ENCODE results near the gene SETDB1. TPM values are rescaled to one million over a fixed set of nuclear protein-coding genes. Genes with fewer than 3 reads are reported as not detected.

The SETDB1 gene
- total RNA-seq, result 51.0 TPM

DNA sequence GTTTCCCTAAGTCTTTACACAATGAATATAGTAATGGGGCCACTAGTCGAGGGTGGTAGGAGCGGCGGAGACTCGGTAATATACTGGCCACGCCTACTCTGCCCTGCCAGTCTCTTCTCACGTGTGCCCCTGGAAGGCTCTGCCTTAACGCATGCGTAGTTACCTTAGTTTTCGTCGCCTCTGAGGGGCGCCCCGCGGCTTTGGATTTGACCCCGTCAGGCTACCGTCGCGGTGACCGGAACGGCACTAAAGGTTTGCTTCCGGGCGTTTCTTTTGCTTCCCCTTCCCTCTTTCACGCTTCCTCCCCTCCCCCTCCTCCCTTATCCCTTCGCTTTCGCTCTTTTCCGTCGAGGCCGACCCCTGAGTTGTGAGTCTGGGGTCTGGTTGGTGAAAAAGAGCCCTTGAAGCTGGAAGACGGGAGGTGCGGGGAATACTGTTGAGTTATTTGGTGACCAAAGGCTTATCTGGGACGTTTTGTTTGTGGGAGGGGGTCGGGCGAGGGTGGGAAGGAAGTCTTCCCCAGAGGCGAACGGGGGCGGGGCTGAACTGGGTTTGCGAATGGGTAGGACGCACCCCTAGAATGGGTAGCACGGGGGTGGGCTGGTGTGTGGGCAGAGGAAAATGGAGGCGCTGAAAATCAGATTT lies at the start of gene SETDB1:
Gene SETDB1, plus strand, starts transcription at position 267 of the 645 bp plus-strand sequence. CDS start 1,352 bp downstream, outside the sequence.

DNA sequence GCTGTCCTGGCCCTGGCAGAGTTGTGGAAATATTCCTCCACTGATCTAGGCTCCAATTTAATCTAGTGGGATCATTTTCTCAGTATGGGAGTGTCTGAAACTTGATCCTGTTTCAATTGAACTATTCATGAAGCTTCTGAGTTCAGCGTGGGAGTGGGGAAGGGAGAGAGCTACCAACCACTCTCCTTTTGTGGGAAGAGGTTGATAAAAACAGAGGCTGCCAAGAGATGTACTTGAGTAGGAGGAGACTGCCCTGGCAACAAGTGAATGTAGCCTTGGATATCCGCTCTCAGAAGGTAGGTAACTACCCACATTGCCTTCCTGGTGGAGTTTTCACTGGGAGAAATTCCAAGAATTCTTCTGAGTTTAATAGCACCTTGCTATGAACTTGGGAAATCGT lies 39.1 kb upstream of the SETDB1 start, which contains the start of gene CTXND2:
Gene CTXND2, plus strand, starts transcription at position 119 of the 400 bp plus-strand sequence. CDS start 25,179 bp downstream, outside the sequence.

DNA sequence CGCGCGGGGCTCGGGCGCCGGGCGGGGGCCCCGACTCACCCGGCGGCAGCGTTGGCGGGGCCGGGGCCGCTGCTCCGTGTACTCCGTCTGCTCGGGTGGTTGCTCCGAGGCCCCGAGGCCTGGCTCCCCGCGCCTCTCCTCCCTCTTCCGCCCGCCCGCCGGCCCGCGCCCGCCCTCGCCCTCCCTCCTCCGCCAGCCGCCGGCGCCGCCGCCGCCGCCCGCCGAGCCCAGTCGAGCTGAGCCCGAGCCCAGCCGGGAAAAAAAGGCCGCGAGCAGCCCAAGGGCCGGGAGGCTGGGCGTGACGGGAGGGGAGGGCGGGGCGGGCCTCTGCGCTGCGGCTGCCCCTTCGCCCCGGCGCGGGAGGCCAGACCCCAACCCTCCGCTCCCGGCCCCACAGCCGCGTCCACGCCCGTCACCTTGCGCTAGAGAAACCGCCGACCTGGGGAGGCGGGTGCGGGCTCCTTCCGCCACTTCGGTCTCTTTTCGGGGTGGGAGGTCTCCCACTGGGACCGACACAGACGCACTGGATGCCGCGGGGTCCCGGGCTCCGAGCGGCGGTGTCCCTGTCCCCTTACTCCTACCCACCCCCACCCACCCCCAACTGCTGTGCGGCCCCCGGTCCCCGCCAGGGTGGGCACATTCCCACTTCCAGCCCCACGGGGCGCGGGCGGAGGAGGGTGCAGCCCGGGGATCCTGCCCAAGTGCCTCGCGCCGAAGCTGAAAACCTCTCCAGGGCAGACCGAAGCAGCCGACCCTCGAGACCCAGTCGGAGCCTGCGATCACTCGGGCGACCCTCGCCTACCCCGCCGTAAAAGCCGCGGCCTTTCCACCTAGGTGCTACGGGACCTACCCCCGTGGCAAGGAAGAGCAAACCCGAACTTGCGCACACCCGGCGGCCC lies 48.7 kb downstream of the SETDB1 start, which contains the start of gene CERS2:
Gene CERS2, minus strand, starts transcription at position 256 of the 899 bp plus-strand sequence. CDS start 5,745 bp downstream, outside the sequence.

DNA sequence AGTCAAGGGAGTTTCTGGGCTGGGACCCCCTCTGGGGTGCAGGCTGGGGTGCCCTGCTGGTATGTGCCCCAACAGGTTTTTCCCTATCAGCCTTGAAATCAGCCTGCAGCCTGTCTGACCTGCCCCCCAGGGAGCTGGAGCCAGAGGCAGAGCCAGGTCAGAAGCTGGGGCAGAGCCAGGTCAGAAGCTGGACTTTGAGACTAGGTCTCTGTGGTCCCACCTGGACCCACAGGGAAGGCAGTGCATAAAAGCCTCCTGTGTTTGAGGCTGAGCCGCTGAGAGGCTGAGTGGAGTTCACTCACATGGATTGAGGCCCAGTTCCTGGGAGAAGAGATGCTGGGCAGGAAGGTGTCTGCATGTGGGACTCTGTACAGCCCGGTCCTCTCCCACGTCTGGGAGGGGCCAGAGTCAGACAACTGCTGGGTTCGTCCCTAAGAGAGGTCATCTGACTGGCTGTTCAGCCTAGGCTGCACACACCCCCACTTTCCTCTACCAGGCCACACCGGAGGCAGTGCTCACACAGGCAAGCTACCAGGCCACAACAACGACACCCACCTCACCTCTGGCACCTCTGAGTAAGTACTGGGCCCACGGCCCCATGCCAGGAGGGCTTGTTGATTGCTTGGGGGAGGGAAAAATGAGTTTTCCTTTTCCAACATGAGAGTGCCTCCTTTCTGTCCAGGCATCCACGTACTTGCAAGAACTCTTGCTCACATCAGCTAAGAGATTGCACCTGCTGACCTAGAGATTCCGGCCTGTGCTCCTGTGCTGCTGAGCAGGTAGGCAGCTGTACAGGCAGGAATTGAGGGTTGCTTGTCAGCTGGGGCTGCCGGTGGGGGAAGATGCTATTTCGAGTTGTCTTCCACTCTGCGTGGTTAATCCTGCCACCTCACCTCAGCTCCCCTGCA lies 55.9 kb downstream of the SETDB1 start, which contains the start of gene ANXA9:
Gene ANXA9, plus strand, starts transcription at position 488 of the 908 bp plus-strand sequence. CDS start 814 bp downstream, outside the sequence.

DNA sequence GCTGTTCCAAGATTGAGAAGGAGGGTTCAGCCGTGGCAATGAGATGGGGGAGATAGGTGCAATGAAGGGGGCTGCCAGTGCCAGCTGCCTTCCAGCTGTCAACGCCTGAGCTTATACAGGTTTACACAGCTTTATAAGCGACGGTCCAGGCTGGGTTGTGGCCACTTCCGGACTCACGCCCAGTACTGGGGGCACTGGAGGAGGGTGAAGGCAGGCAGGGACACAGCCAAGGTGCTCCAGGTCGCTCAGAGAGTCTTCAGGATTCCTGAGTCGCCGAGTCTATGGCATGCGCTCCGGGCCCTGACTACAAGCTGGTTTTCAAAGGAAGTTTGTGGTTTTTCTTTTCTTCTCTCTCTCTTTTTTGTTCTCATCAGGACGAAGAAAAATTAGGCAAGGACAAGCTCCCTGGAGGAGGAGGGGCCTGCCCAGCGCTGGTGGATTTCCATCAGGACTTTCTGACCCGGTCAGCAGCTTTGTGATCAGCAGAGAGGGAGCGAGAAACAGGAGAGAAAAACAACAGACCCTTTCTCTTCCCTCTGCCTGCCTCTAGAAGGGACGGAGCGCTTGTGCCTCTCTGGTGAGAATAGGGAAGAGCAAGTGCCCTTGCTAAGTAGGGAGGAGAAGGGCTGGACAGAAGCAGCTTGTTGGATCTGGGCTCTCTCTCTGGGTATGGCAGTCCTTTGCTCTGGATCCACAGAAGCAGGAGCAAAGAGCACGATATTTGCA lies 80.3 kb downstream of the SETDB1 start, which contains the start of gene MINDY1:
Gene MINDY1, minus strand, starts transcription at position 576 of the 726 bp plus-strand sequence. CDS start 4,285 bp downstream, outside the sequence.

DNA sequence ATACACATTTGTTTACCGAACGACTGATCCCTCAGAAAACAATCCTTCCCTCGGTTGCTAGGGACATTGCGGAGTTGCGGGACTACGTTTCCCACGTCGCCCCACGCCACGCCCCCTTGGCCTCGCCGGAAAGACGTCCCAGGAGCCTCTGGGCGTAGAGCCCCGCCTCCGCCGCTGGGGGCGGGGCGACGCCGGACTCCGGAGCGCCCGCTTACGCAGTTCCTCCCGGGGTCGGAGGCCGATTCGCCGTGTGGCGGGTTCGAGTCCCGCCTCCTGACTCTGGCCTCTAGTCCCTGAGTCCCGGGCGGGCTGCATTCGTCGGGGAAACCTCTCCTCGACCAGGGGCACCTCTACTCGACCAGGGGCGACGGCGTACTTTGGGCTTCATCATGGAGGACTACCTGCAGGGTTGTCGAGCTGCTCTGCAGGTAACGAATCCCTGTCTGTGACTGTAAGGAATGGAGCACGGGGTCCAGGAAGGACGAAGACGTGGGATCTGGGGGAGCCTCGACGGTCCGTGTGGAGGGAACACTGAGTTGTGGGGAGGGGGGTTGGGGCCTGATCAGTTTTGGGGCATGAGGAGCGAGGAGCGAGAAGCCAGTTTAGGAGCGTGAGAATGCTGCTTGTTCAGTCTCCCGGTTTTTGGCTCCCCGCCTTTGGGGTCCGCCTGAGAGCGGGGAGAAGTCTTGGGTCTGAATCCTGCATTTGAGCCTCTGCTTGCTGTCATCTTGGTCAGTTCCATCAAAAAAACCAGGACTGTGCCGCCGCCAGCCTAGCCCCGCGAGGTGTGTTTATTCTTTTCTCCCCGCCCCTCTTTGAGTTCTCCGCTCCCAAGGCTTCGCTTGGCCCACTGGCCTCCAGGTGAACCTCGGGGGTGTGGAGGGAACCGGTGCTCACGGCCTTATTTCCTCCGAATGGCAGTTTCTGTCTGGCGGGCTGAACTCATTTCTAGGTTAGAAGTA lies 82.4 kb downstream of the SETDB1 start, which contains the start of gene PRUNE1:
Gene PRUNE1, plus strand, starts transcription at position 206 of the 962 bp plus-strand sequence. Its CDS starts 184 bp downstream, at position 390.

Other genes starting within 250 kb of the SETDB1 start
- gene GOLPH3L, start 229.2 kb upstream of the SETDB1 start, total RNA-seq, result 10.8 TPM
- gene HORMAD1, start 205.5 kb upstream of the SETDB1 start, total RNA-seq, result 1.4 TPM
- gene CTSS, start 160.6 kb upstream of the SETDB1 start, total RNA-seq, result 19.8 TPM
- 5.3 TPM for gene CTSK, start 118.1 kb upstream of the SETDB1 start, total RNA-seq
- 27.5 TPM for gene ARNT, start 49.8 kb upstream of the SETDB1 start, total RNA-seq
- not detected for gene CTXND2, start 39.2 kb upstream of the SETDB1 start, total RNA-seq
- 56.1 TPM for gene CERS2, start 48.5 kb downstream of the SETDB1 start, total RNA-seq
- not detected for gene ANXA9, start 55.9 kb downstream of the SETDB1 start, total RNA-seq
- gene MINDY1, start 80.5 kb downstream of the SETDB1 start, total RNA-seq, result 18.2 TPM
- 25.8 TPM for gene PRUNE1, start 82.1 kb downstream of the SETDB1 start, total RNA-seq
- 0.23 TPM for gene BNIPL, start 110.2 kb downstream of the SETDB1 start, total RNA-seq
- 3.0 TPM for gene C1orf56, start 121.4 kb downstream of the SETDB1 start, total RNA-seq
- gene CDC42SE1, start 133.3 kb downstream of the SETDB1 start, total RNA-seq, result 36.4 TPM
- 86.0 TPM for gene MLLT11, start 134.0 kb downstream of the SETDB1 start, total RNA-seq
- 12.9 TPM for gene GABPB2, start 144.4 kb downstream of the SETDB1 start, total RNA-seq
- 18.9 TPM for gene SEMA6C, start 220.3 kb downstream of the SETDB1 start, total RNA-seq
- 2.3 TPM for gene TNFAIP8L2, start 230.3 kb downstream of the SETDB1 start, total RNA-seq
- gene LYSMD1, start 239.5 kb downstream of the SETDB1 start, total RNA-seq, result 18.5 TPM
- gene SCNM1, start 239.8 kb downstream of the SETDB1 start, total RNA-seq, result 27.9 TPM
- gene TMOD4, start 249.6 kb downstream of the SETDB1 start, total RNA-seq, result not detected

Data from diencephalon (tissue), 1 donor.